ENCODE results near the gene RPL7A. TPM values are rescaled to one million over a fixed set of nuclear protein-coding genes. Genes with fewer than 3 reads are reported as not detected.

Gene RPL7A
- total RNA-seq, 1 donor from 2014 or later: 2,501 TPM

DNA sequence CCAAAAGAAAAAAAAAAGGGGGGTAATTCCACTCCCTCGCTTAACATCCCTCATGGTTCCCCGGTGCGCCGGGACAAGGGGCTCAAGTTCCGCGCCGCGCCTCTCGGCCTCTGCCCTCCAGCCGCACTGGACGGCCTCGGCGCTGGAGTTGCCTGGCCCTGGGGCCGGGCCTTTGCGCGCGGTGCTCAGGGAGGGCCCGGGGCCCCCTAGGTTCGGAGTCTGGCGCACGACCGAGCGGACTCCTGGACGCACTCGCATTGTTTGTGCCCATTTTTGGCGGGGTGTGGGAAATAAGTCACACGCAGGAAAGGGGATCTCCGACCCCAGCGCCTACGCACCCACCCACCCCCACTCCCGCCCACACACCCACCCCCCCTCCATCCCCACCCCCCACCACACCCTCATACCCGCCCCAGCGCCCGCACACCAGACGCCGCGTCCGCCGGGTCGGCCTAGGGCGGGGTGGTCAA is 468 bp upstream of the RPL7A start:
- DNase-seq (ENCODE audit: low spot score): no peak

DNA sequence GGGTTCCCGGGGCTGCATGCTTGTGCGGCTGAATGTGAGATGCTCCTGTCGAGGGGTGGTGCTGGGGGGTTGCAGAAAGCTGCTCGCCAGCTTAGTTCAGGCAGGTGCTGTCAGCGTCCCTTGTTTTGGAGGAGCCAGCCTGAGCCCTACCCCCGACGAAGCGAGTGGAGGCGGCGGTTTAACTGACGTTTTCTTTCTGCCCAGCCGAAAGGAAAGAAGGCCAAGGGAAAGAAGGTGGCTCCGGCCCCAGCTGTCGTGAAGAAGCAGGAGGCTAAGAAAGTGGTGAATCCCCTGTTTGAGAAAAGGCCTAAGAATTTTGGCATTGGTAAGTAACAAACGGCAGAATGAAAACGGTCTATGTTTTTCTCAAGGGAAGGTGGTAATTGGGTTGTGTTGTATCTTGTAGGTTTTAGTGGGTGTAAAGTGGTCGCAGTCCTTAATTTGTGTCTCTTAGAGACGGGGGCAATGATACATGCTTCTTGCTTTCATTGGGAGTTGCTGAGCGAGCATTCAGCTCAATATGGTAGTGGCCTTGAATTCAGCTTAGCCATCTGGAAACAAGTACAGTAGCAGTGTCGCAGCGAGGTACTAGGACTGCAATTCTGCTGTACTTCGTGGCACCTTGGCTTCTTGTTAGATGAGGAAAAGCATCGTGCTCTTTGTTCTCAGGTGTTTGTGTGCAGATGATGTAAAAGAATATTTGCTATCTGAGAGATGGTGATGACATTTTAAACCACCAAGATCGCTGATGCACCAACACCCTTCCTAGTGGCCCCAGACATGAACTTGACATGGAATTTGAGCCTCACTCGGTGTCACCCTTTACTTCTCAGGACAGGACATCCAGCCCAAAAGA is 928 bp downstream of the RPL7A start:
- no peak for DNase-seq (ENCODE audit: low spot score)

GRCh38 chr9:133349965-133350616 is 2.1 kb downstream of the RPL7A start:
- DNase-seq (ENCODE audit: low spot score): no peak

DNA sequence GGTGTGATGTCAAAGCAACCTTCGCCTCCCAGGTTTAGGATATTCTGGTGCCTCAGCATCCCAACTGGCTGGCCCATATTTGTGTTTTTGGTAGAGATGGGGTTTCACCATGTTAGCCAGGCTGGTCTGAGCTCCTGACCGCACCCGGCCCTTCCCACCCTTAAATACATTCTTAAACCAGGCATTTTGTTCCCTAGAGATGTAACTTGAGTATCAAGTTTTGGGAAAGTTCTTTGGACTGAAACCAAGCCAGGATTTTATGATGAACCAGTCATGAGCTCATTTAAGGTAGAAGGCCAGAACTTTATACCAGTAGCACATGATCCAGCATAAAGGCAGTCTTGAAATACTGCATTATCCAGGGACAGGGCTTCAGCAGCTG is 3.5 kb downstream of the RPL7A start:
- no peak for DNase-seq (ENCODE audit: low spot score)

GRCh38 chr9:133351908-133352634 is 4.1 kb downstream of the RPL7A start:
- no peak for DNase-seq (ENCODE audit: low spot score)

GRCh38 chr9:133352635-133353340 is 4.8 kb downstream of the RPL7A start:
- no peak for DNase-seq (ENCODE audit: low spot score)

DNA sequence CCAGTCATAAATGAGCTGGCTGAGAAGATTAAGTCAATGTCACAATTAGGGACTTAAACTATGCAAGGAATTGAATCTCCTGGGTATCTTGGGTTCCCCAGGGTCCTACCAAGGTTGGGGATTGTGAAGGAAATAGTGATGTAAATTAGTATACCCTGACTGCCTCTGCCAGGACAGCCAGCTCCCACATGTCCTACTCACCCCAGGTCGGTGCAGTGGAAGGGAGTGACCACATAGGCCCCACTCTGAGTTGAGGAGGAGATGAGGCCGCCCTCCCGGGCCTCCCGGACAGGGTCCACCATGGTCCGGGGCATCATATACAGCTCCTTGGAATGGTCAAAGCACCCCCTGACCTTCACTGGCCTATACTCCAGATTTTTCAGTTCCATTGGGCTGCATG is 5.5 kb downstream of the RPL7A start:
- no peak for DNase-seq (ENCODE audit: low spot score)

DNA sequence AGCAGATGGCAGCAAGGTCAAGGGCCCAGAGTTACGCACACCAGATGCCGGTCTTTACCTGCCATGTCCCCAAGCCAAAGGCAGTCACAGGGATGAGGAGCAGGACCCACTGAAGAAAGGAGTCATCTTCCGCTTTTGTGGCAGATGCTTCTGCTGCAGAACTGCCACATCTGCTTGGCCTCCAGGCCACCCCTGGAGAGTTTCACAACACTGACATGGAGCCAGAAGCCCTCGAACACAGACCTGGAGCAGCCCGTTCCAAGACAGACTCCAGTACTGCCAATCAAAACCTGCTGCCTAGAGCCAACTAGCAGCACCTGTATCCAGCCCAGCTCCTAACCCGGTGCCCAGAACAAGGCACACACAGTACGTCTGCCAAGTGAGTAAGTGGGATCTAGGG is 6.7 kb downstream of the RPL7A start:
- DNase-seq (ENCODE audit: low spot score): no peak

- no peak for DNase-seq (ENCODE audit: low spot score)
Observed at GRCh38 chr9:133355881-133356357, 7.9 kb downstream of the RPL7A start.

DNA sequence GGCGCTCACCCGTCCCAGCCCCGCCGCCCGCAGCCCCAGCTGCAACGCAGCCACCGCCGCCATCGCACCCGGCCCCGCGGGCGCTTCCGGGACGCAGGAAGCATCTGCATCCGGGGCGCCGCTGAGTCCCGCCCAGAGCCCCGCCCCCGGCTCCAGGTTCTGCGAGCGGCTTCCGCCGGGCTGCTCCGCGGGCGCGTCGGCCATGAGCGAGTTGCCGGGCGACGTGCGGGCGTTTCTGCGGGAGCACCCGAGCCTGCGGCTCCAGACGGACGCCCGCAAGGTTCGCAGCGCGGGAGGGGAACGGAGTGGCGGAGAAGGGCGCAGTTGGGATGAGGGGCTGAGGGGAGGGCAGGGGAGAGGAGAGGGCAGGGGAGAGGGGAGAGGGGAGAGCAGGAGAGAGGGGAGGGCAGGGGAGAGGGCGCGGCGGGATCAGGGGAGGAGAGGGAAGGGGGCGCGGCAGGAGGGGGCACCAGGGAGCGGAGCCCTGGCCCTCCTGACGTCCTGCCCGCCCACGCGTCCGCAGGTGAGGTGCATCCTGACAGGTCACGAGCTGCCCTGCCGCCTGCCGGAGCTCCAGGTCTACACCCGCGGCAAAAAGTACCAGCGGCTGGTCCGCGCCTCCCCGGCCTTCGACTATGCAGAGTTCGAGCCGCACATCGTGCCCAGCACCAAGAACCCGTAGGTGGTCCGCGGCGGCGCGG is 8.5 kb downstream of the RPL7A start, which contains the start of the genes SURF1 and SURF2:
TSS of gene SURF1 (minus strand) at position 97 of the 701 bp plus-strand sequence. CDS start at position 63, 34 bp downstream.
TSS of gene SURF2 (plus strand) at position 160 of the 701 bp plus-strand sequence. CDS start at position 203, 43 bp downstream.
- DNase-seq (ENCODE audit: low spot score): peak; percentile 90

DNA sequence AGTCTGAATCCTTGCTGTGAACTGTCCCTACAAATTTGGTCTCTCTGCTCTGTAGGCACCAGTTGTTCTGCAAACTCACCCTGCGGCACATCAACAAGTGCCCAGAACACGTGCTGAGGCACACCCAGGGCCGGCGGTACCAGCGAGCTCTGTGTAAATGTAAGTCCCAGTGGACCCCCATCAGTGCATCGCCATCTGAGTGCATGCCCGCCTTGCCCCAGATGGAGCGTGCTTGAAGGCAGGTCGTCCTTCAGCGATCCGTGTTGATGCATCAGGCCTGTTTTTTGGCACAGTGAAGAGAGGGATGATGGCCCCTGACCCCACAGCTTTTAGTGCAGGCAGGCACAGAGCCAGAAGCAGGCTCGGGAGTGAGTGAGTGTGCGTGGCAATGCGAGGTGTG is 9.6 kb downstream of the RPL7A start:
- DNase-seq (ENCODE audit: low spot score): no peak

GRCh38 chr9:133359399-133360175 is 11.6 kb downstream of the RPL7A start:
- DNase-seq (ENCODE audit: low spot score): no peak

- no peak for DNase-seq (ENCODE audit: low spot score)
Observed at GRCh38 chr9:133360400-133361393, 12.7 kb downstream of the RPL7A start.

DNA sequence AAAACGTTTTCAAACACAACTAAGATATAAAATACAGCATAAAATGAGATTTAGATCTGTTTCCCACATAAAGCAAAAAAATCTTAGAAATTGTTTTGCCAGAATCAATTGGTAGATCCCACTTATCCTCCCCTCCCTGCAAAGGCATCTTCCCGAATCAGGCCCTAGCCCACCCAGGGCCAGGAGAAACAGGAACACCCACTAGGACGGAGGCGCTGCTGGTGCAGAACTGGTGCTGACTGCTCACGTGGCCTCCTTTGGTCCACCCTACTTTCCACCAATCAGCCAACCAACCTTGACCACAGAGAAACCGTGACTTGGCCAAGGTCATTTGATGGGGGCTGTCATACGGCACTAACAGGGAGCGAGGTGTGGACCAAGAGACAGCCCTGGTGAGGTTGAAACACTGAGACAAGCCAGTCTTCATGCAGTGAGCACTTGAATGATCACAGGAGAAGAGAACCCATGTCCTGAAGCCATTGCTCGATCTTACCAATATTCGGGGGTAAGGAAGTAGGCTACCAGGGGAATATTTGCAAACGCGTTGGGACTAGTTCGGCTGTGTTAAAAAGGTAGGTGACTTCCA is 13.6 kb downstream of the RPL7A start:
- no peak for DNase-seq (ENCODE audit: low spot score)

GRCh38 chr9:133362359-133363044 is 14.5 kb downstream of the RPL7A start:
- no peak for DNase-seq (ENCODE audit: low spot score)

DNA sequence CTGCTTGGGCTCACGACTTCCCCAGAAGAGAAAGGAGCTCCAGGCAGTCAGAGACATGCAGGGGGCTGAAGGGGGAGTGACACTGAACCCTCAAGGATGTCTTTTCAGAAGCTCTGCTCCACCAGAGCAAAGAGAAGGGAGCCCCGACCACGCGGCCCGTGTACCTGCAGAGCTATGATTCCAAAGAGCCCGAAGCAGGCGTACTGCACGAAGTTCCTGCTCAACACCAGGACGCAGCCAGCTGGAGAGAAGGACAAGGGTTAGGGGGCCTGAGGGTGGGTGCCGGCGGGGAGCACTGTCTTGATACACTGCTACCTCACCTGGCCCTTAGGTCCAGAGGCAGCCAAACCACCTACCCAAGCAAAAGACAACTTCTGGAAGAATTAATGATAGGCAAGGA is 18.4 kb downstream of the RPL7A start:
- no peak for DNase-seq (ENCODE audit: low spot score)

DNA sequence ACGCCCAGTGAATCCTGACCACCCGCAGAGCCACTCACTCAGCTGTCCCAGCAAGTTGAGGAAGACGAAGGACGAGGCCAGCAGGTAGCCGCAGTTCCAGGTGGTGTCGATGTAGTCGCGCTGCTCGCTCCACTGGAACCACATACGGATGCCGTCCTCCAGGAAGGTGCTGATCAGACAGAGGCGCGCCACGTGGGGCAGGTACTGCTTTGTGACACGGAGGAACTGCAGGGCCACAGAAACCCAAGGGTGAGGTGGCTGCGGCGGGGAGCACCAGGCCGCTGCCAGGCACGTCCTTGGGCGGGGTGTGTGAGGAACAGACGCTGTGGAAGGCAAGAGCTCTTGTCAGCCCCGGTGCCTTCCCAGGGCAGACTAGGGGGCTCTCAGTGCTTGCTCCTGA is 19.2 kb downstream of the RPL7A start:
- DNase-seq (ENCODE audit: low spot score): no peak

GRCh38 chr9:133367778-133368177 is 19.8 kb downstream of the RPL7A start:
- no peak for DNase-seq (ENCODE audit: low spot score)

All from ureter (tissue), 1 donor.